MG63 (cell line): Measurements from ENCODE around the gene PEDS1. TPM values are rescaled to one million over a fixed set of nuclear protein-coding genes. Genes with fewer than 3 reads are reported as not detected.
"Not testable (repeated sequence)": the region's sequence is repeated elsewhere in the genome, so short reads cannot be mapped to it uniquely, and the experiment has no call there.

ENCODE experiments used
- DNase-seq: peaks from one replicate; pipeline ENCODE4 v3.0.0-alpha.2; 2020
- H3K27me3 ChIP-seq: fragments of 250-450 bp; sonication (Bioruptor Pico); 2 replicates; pipeline ENCODE4 v1.5.1; 2020; ENCODE audit warnings: mild to moderate bottlenecking, moderate library complexity
- H3K36me3 ChIP-seq: fragments of 250-450 bp; sonication (Bioruptor Pico); 2 replicates; pipeline ENCODE4 v1.5.1; 2020; ENCODE audit warnings: mild to moderate bottlenecking, moderate library complexity
- H3K4me3 ChIP-seq: fragments of 250-450 bp; sonication (Bioruptor Pico); 2 replicates; pipeline ENCODE4 v1.5.1; 2020; ENCODE audit warnings: mild to moderate bottlenecking, moderate library complexity
- H3K9me3 ChIP-seq: fragments of 250-450 bp; sonication (Bioruptor Pico); 2 replicates; pipeline ENCODE4 v1.5.1; 2020; ENCODE audit warnings: mild to moderate bottlenecking, moderate library complexity
- total RNA-seq: library from RNA; depleted of rRNA; stranded (reverse); fragments of >200 nt; shearing (Covaris generic); gene quantifications from 2 replicates; pipeline ENCODE4 v1.2.3, GENCODE V29; 2014; ENCODE audit warnings: low replicate concordance

PEDS1 gene
- total RNA-seq, 1 experiment from 2014 or later: 31.6 TPM

- no peaks in the 10 kb centered on the region for H3K9me3 ChIP-seq
- no peak overlapping the region for H3K4me3 ChIP-seq
- H3K36me3 ChIP-seq: peaks cover 82% of the 10 kb centered on the region
- no peaks in the 10 kb centered on the region for H3K27me3 ChIP-seq
- DNase-seq: no peak
Measured at GRCh38 chr20:50146214-50146613, 7.3 kb downstream of the PEDS1 start.

GRCh38 chr20:50145566-50145965 is 8.0 kb downstream of the PEDS1 start:
- Histone ChIP-seq H3K4me3 (no peak overlapping the region), H3K36me3 (peaks cover 82% of the 10 kb centered on the region), H3K27me3 (no peaks in the 10 kb centered on the region), H3K9me3 (no peaks in the 10 kb centered on the region)
- DNase-seq: no peak

- H3K36me3 ChIP-seq: peaks cover 80% of the 10 kb centered on the region
- H3K4me3 ChIP-seq: no peak overlapping the region
- no peaks in the 10 kb centered on the region for H3K27me3 ChIP-seq
- DNase-seq: peak; percentile 93
- H3K9me3 ChIP-seq: no peaks in the 10 kb centered on the region
Measured at GRCh38 chr20:50144362-50144761, 9.2 kb downstream of the PEDS1 start.

GRCh38 chr20:50142812-50143211 is 10.7 kb downstream of the PEDS1 start:
- Histone ChIP-seq H3K9me3 (no peaks in the 10 kb centered on the region), H3K36me3 (peaks cover 80% of the 10 kb centered on the region), H3K27me3 (no peaks in the 10 kb centered on the region), H3K4me3 (no peak overlapping the region)
- DNase-seq: no peak

GRCh38 chr20:50141811-50142561 is 11.5 kb downstream of the PEDS1 start:
- Histone ChIP-seq H3K4me3 (no peak overlapping the region), H3K36me3 (peaks cover 80% of the 10 kb centered on the region), H3K27me3 (no peaks in the 10 kb centered on the region), H3K9me3 (no peaks in the 10 kb centered on the region)
- DNase-seq: no peak

GRCh38 chr20:50141018-50141675 is 12.4 kb downstream of the PEDS1 start:
- H3K27me3 ChIP-seq: no peaks in the 10 kb centered on the region
- H3K36me3 ChIP-seq: peaks cover 77% of the 10 kb centered on the region
- no peak for DNase-seq

GRCh38 chr20:50140339-50140859 is 13.1 kb downstream of the PEDS1 start:
- no peaks in the 10 kb centered on the region for H3K27me3 ChIP-seq
- H3K4me3 ChIP-seq: no peak overlapping the region
- no peaks in the 10 kb centered on the region for H3K9me3 ChIP-seq
- H3K36me3 ChIP-seq: peaks cover 72% of the 10 kb centered on the region
- no peak for DNase-seq

More at GRCh38 chr20:50141018-50141675, 12.4 kb downstream of the PEDS1 start:
- H3K9me3 ChIP-seq: no peaks in the 10 kb centered on the region
- H3K4me3 ChIP-seq: no peak overlapping the region

- H3K4me3 ChIP-seq: no peak overlapping the region
- no peak for DNase-seq
- peaks cover 84% of the 10 kb centered on the region for H3K36me3 ChIP-seq
- H3K9me3 ChIP-seq: no peaks in the 10 kb centered on the region
- no peaks in the 10 kb centered on the region for H3K27me3 ChIP-seq
Measured at GRCh38 chr20:50138479-50139393, 14.8 kb downstream of the PEDS1 start.

GRCh38 chr20:50138120-50138478 is 15.4 kb downstream of the PEDS1 start:
- DNase-seq: no peak
- Histone ChIP-seq H3K9me3 (no peaks in the 10 kb centered on the region), H3K27me3 (no peaks in the 10 kb centered on the region), H3K36me3 (peaks cover 85% of the 10 kb centered on the region), H3K4me3 (no peak overlapping the region)

- not testable (repeated sequence) for H3K9me3 ChIP-seq, H3K4me3 ChIP-seq, H3K27me3 ChIP-seq, DNase-seq
- peaks cover 85% of the 10 kb centered on the region for H3K36me3 ChIP-seq
Measured at GRCh38 chr20:50137702-50138101, 15.8 kb downstream of the PEDS1 start.

GRCh38 chr20:50136822-50137599 is 16.5 kb downstream of the PEDS1 start:
- peak; percentile 72 for DNase-seq
- no peaks in the 10 kb centered on the region for H3K9me3 ChIP-seq
- no peaks in the 10 kb centered on the region for H3K27me3 ChIP-seq
- peaks cover 87% of the 10 kb centered on the region for H3K36me3 ChIP-seq
- H3K4me3 ChIP-seq: no peak overlapping the region

GRCh38 chr20:50135157-50135556 is 18.4 kb downstream of the PEDS1 start:
- not testable (repeated sequence) for DNase-seq, H3K9me3 ChIP-seq, H3K27me3 ChIP-seq, H3K4me3 ChIP-seq
- H3K36me3 ChIP-seq: peaks cover 87% of the 10 kb centered on the region

GRCh38 chr20:50133474-50134217 is 19.9 kb downstream of the PEDS1 start:
- H3K9me3 ChIP-seq: no peaks in the 10 kb centered on the region
- no peaks in the 10 kb centered on the region for H3K27me3 ChIP-seq
- no peak for DNase-seq
- H3K36me3 ChIP-seq: peaks cover 89% of the 10 kb centered on the region
- H3K4me3 ChIP-seq: no peak overlapping the region

GRCh38 chr20:50133041-50133440 is 20.5 kb downstream of the PEDS1 start:
- Histone ChIP-seq H3K9me3 (no peaks in the 10 kb centered on the region), H3K4me3 (no peak overlapping the region), H3K27me3 (no peaks in the 10 kb centered on the region), H3K36me3 (peaks cover 89% of the 10 kb centered on the region)
- no peak for DNase-seq

GRCh38 chr20:50130995-50131394 is 22.5 kb downstream of the PEDS1 start:
- Histone ChIP-seq H3K9me3 (no peaks in the 10 kb centered on the region), H3K4me3 (no peak overlapping the region), H3K27me3 (no peaks in the 10 kb centered on the region), H3K36me3 (peaks cover 91% of the 10 kb centered on the region)
- no peak for DNase-seq

- no peak overlapping the region for H3K4me3 ChIP-seq
- peaks cover 98% of the 10 kb centered on the region for H3K36me3 ChIP-seq
- H3K27me3 ChIP-seq: no peaks in the 10 kb centered on the region
- DNase-seq: no peak
- H3K9me3 ChIP-seq: no peaks in the 10 kb centered on the region
Measured at GRCh38 chr20:50130356-50130723, 23.2 kb downstream of the PEDS1 start.
